ENCODE measurements around the gene TBC1D16.
A peak's percentile ranks its signal among the peaks of the same experiment; 100 is the strongest.

TBC1D16 gene

GRCh38 chr17:80035687-80035936 is at the start of gene TBC1D16:
Gene TBC1D16 (minus strand): TSS chr17:80035872. CDS start chr17:80013547, 22,325 bp downstream.
- DNase-seq = no peak

- DNase-seq = no peak
These were observed 49.1 kb upstream of the TBC1D16 start for GRCh38 chr17:80084773-80085172.

GRCh38 chr17:80083136-80083661 is 47.5 kb upstream of the TBC1D16 start:
- no peak for DNase-seq

- DNase-seq = peak; percentile 79
These were observed 46.9 kb upstream of the TBC1D16 start for GRCh38 chr17:80082403-80083135.

GRCh38 chr17:80081596-80081995 is 45.9 kb upstream of the TBC1D16 start:
- no peak for DNase-seq

GRCh38 chr17:80080081-80080480 is 44.4 kb upstream of the TBC1D16 start:
- no peak for DNase-seq

- no peak for DNase-seq
These were observed 36.7 kb upstream of the TBC1D16 start for GRCh38 chr17:80072410-80072809.

- no peak for DNase-seq
These were observed 35.6 kb upstream of the TBC1D16 start for GRCh38 chr17:80071116-80071841.

GRCh38 chr17:80070375-80071115 is 34.9 kb upstream of the TBC1D16 start:
- DNase-seq = no peak

- no peak for DNase-seq
These were observed 32.9 kb upstream of the TBC1D16 start for GRCh38 chr17:80068301-80069222.

- no peak for DNase-seq
These were observed 31.8 kb upstream of the TBC1D16 start for GRCh38 chr17:80067393-80067986.

GRCh38 chr17:80065478-80066170 is 30.0 kb upstream of the TBC1D16 start:
- DNase-seq = no peak

GRCh38 chr17:80064696-80065095 is 29.0 kb upstream of the TBC1D16 start:
- no peak for DNase-seq

- no peak for DNase-seq
These were observed 28.3 kb upstream of the TBC1D16 start for GRCh38 chr17:80063830-80064585.

- DNase-seq = no peak
These were observed 25.7 kb upstream of the TBC1D16 start for GRCh38 chr17:80061421-80061820.

GRCh38 chr17:80060644-80061043 is 25.0 kb upstream of the TBC1D16 start:
- DNase-seq = no peak

GRCh38 chr17:80058311-80058955 is 22.8 kb upstream of the TBC1D16 start:
- DNase-seq = no peak

GRCh38 chr17:80055597-80055996 is 19.9 kb upstream of the TBC1D16 start:
- DNase-seq = no peak

- DNase-seq = no peak
These were observed 17.4 kb upstream of the TBC1D16 start for GRCh38 chr17:80053102-80053501.

- DNase-seq = no peak
These were observed 16.0 kb upstream of the TBC1D16 start for GRCh38 chr17:80051681-80052080.
